MCF 10A (cell line): ENCODE results near the gene PFDN1. TPM values are rescaled to one million over a fixed set of nuclear protein-coding genes. Genes with fewer than 3 reads are reported as not detected.
A peak's percentile ranks its signal among the peaks of the same experiment; 100 is the strongest.

ENCODE experiments used
- Bru-seq: library from RNA; stranded (reverse); fragments of 400-500 nt; gene quantifications from one replicate; lab custom pipeline; 2021; lab: Mats Ljungman, UMichigan
- BruChase-seq, 2 experiments: library from RNA; stranded (reverse); fragments of 400-500 nt; gene quantifications; one replicate each; lab custom pipeline; 2021; lab: Mats Ljungman, UMichigan
- BruUV-seq: library from RNA; stranded (reverse); fragments of 400-500 nt; replicated peaks from 2 replicates; lab custom pipeline; 2021; lab: Mats Ljungman, UMichigan
- CTCF ChIA-PET: fragments of 300-600 bp; sonication (Branson Sonifier 250); formaldehyde crosslinking; extraction: SDS; loops from one replicate; lab custom pipeline; 2021; ENCODE audit warnings: antibody characterized with exemption, inconsistent platforms; lab: Yijun Ruan, JAX
- POLR2A ChIA-PET: fragments of 300-600, 350-650 bp; sonication (Branson Sonifier 250); formaldehyde crosslinking; extraction: SDS; loops from one replicate; lab custom pipeline; 2020; ENCODE audit warnings: antibody characterized with exemption, inconsistent platforms; lab: Yijun Ruan, JAX
- DNase-seq: peaks from one replicate; pipeline ENCODE4 v3.0.0-alpha.2; 2018; ENCODE audit not compliant: unreplicated experiment
- H3K27ac Mint-ChIP-seq: one replicate; pipeline ENCODE4 v1.8.0; 2022; ENCODE audit warnings: mild to moderate bottlenecking, low read depth, mixed read lengths; ENCODE audit not compliant: unreplicated experiment
- H3K27me3 Mint-ChIP-seq: one replicate; pipeline ENCODE4 v1.8.0; 2022; ENCODE audit warnings: mixed read lengths; ENCODE audit not compliant: insufficient read depth, unreplicated experiment
- H3K36me3 Mint-ChIP-seq: one replicate; pipeline ENCODE4 v1.8.0; 2022; ENCODE audit warnings: mild to moderate bottlenecking, moderate library complexity, mixed read lengths; ENCODE audit not compliant: insufficient read depth, unreplicated experiment
- H3K4me1 Mint-ChIP-seq: one replicate; pipeline ENCODE4 v1.8.0; 2022; ENCODE audit warnings: mixed read lengths; ENCODE audit not compliant: insufficient read depth, unreplicated experiment
- H3K4me3 Mint-ChIP-seq: one replicate; pipeline ENCODE4 v1.8.0; 2022; ENCODE audit warnings: mild to moderate bottlenecking, moderate library complexity, mixed read lengths; ENCODE audit not compliant: unreplicated experiment
- H3K9me3 Mint-ChIP-seq: one replicate; pipeline ENCODE4 v1.8.0; 2022; ENCODE audit warnings: mixed read lengths; ENCODE audit not compliant: unreplicated experiment
- intact Hi-C: fragments of 100-400 bp; cut with micrococcal nuclease; formaldehyde crosslinking; loops from 2 replicates; pipeline ENCODE4 v1.14.1; 2022
- long read RNA-seq: library from polyadenylated mRNA; stranded (forward); transcript quantifications from one replicate; pipeline ENCODE4 v2.0.0, GENCODE V29; 2022
- total RNA-seq: library from RNA; stranded (reverse); gene quantifications from 2 replicates; pipeline ENCODE4 v1.2.3, GENCODE V29; 2022
- TF ChIP-seq, protein P1 (sequence below): fragments of 200-600 bp; IDR thresholded peaks from one replicate; pipeline ENCODE4 v1.8.0; 2022; ENCODE audit warnings: antibody characterized with exemption, mild to moderate bottlenecking; ENCODE audit not compliant: unreplicated experiment

The PFDN1 gene, protein sequence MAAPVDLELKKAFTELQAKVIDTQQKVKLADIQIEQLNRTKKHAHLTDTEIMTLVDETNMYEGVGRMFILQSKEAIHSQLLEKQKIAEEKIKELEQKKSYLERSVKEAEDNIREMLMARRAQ
- 94.7 and 102 TPM in 2 replicates for total RNA-seq
- Bru-seq, nascent RNA = percentile 88 among the genes with signal in this experiment
- percentile 87 among the genes with signal in this experiment for BruChase-seq, experiment 1, labeled RNA remaining after a 6-hour chase
- percentile 81 among the genes with signal in this experiment for BruChase-seq, experiment 2, labeled RNA remaining after a 2-hour chase
- long read RNA-seq, transcript PFDN1-201 (4 exons, 1,352 nt) = major isoform, 205 of 254 reads
- long read RNA-seq, transcript PFDN1-203 (3 exons, 1,091 nt) = minor isoform, 21 of 254 reads
- long read RNA-seq, partial matches to known transcripts = 3 of 254 reads
- long read RNA-seq, other reads (novel, unspliced or antisense) = 24 of 254 reads

DNA sequence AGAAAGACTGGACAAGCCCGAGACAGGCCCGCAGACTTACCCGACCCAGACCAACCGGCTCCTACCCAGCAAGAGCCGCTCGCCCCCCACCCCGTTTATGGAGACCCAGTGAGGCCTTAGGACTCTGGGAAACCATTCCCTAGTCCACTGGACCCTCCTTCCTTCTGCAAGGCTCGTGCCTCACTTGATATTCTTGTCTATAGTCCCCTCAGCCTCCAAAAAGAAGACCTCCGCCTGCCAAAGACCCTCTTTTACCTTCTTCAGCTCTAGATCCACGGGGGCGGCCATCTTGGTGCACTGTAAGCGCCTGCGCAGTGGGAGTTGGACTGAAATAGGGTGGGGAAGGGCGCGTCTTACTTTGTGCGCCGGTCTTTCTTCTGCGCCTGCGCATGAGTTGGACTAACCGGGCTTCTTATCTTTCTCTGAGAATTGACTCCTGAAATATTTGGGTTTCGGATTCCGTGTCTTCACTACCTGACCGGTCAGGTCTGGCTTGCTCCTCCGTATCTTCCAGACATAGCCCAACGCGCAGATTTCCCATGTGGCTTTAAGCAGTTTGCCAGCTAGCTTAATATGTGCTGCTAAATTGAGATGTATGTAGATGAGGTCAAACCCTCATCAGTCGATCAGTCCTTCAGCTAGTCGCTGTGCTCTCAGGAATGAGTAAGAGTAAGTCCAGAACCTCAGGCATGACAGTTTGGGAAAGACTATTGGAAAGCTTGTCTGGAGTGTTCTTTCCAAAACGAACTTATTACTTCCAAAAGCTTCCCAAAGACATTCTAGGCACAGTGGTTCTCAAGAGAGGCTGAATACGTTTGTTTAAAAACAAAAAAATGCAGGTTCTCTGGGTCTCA lies at the start of gene PFDN1:
PFDN1 (minus strand) TSS at position 316 of the 854 bp plus-strand sequence; CDS start at position 288, 28 bp downstream.
- TF ChIP-seq, protein P1, sequence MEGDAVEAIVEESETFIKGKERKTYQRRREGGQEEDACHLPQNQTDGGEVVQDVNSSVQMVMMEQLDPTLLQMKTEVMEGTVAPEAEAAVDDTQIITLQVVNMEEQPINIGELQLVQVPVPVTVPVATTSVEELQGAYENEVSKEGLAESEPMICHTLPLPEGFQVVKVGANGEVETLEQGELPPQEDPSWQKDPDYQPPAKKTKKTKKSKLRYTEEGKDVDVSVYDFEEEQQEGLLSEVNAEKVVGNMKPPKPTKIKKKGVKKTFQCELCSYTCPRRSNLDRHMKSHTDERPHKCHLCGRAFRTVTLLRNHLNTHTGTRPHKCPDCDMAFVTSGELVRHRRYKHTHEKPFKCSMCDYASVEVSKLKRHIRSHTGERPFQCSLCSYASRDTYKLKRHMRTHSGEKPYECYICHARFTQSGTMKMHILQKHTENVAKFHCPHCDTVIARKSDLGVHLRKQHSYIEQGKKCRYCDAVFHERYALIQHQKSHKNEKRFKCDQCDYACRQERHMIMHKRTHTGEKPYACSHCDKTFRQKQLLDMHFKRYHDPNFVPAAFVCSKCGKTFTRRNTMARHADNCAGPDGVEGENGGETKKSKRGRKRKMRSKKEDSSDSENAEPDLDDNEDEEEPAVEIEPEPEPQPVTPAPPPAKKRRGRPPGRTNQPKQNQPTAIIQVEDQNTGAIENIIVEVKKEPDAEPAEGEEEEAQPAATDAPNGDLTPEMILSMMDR = no peak
- intact Hi-C loops = loop anchor here (2.0 to 5.0 kb wide), 3 partner anchors 44 to 61 kb away; partner anchors contain the start of gene HBEGF
- Mint-ChIP-seq H3K27ac (peak within 1 kb of the TSS; percentile 100), H3K9me3 (no peaks in the 10 kb centered on the region), H3K27me3 (no peaks in the 10 kb centered on the region), H3K36me3 (peaks cover 31% of the 10 kb centered on the region), H3K4me1 (peaks cover 30% of the 10 kb centered on the region), H3K4me3 (peak within 1 kb of the TSS; percentile 100)
- POLR2A ChIA-PET = interaction anchor here (0.6 to 5.9 kb wide), 37 partner anchors 9 to 1950 kb away, joined by 3 to 98 read pairs (median 5); partner anchors contain the start of genes ANKHD1, EIF4EBP3 and HBEGF
- TSS peak; percentile 93 for BruUV-seq
- DNase-seq = peak; percentile 99
- CTCF ChIA-PET = interaction anchor here (0.6 to 3.9 kb wide), 14 partner anchors 9 to 1361 kb away, joined by 3 to 39 read pairs (median 4); partner anchors contain the start of gene HBEGF

DNA sequence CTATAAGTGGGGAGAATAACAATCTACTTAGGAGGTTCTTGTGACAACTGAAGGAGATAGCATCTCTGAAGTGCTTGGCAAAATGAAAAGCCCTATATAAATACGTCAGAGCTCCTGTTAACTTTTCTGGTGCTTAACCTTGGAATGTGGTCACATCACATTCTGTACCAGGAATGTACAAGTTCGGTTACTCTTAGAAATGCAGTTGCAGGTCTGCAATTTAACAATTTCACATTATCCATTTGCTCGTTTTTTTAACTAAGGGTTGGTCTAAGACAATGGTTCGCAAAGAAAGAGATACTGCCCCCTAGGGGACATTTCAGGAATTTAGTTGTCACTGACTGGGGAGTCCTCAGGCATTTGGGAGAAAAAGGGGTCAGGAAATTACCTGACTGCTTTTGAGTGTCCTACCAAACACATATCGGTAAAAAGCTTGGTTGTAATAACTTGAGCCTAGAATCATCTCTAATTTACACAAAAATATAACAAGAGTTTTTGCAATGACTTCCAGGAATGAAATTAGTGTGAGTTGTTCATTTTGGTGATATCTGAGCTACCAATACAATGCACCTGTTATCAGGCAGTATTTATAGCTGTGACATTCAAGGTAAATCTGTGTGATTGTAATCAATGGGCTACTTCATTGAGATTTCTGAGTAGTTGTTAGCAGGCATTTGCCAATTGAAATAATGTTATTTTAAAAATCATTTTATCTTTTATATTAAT lies 48.9 kb upstream of the PFDN1 start:
- no peaks in the 10 kb centered on the region for H3K27me3 Mint-ChIP-seq
- BruUV-seq = no TSS peak
- POLR2A ChIA-PET = interaction anchor here (0.6 to 9.6 kb wide), 13 partner anchors 12 to 177 kb away, joined by 3 to 136 read pairs (median 3); partner anchors contain the start of genes ANKHD1, CYSTM1 and PFDN1
- TF ChIP-seq, protein P1 = peak; percentile 95
- peaks cover 28% of the 10 kb centered on the region for H3K4me1 Mint-ChIP-seq
- CTCF ChIA-PET = interaction anchor here (0.6 to 23.2 kb wide), 90 partner anchors 7 to 1081 kb away, joined by 3 to 1450 read pairs (median 5); partner anchors contain the start of genes PFDN1 and SLC4A9
- intact Hi-C loops = loop anchor here (1.0 kb wide), 1 partner anchor 107 kb away; no protein-coding TSS in a partner anchor
- H3K27ac Mint-ChIP-seq = no peak overlapping the region
- H3K36me3 Mint-ChIP-seq = peaks cover 5% of the 10 kb centered on the region
- H3K9me3 Mint-ChIP-seq = no peaks in the 10 kb centered on the region
- DNase-seq = peak; percentile 92
- no peak overlapping the region for H3K4me3 Mint-ChIP-seq

DNA sequence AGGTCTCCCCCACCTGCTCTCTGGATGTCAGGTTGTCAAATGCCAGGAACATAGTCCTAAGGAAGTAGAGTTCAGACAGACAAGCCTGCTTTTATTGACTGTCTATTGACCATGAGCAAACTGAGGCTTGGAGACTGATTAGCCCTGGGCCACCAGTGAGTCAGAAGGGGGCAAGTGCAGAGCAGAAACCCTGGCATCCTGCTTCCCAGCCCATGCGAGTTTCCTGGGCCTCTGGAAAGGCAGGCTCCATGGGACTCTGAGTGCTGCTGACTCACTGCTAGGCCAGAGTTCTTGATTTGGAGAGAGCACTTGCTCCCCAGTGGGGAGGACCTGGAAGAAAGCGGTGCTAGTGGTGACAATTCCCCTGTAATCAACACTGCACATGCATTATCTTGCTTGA lies 46.3 kb upstream of the PFDN1 start:
- intact Hi-C loops = loop anchor here (5.0 kb wide), 2 partner anchors 172 to 192 kb away; partner anchors contain the start of gene CYSTM1
- peaks cover 44% of the 10 kb centered on the region for H3K4me1 Mint-ChIP-seq
- TF ChIP-seq, protein P1 = no peak
- H3K4me3 Mint-ChIP-seq = no peak overlapping the region
- H3K27me3 Mint-ChIP-seq = no peaks in the 10 kb centered on the region
- peak; percentile 68 for DNase-seq
- BruUV-seq = no TSS peak
- H3K27ac Mint-ChIP-seq = no peak overlapping the region
- CTCF ChIA-PET = interaction anchor here (0.6 to 23.2 kb wide), 10 partner anchors 8 to 379 kb away, joined by 3 to 1450 read pairs (median 4); partner anchors contain the start of genes PFDN1 and SLC4A9
- POLR2A ChIA-PET = interaction anchor here (0.6 to 9.6 kb wide), 9 partner anchors 52 to 235 kb away, joined by 3 to 136 read pairs (median 4); no protein-coding TSS in a partner anchor
- no peaks in the 10 kb centered on the region for H3K9me3 Mint-ChIP-seq
- H3K36me3 Mint-ChIP-seq = peaks cover 14% of the 10 kb centered on the region
